ENCODE data around the gene YEATS4. TPM values are rescaled to one million over a fixed set of nuclear protein-coding genes. Genes with fewer than 3 reads are reported as not detected.
A peak's percentile ranks its signal among the peaks of the same experiment; 100 is the strongest.

Gene YEATS4
- total RNA-seq, 1 donor from 2014 or later: 11.1 TPM

- no peak for DNase-seq
Measured at GRCh38 chr12:69392179-69392928, 32.8 kb downstream of the YEATS4 start.

GRCh38 chr12:69396041-69396440, 36.5 kb downstream of the YEATS4 start:
- no peak for DNase-seq

GRCh38 chr12:69396963-69397362, 37.4 kb downstream of the YEATS4 start:
- no peak for DNase-seq

- no peak for DNase-seq
Measured at GRCh38 chr12:69397978-69398377, 38.4 kb downstream of the YEATS4 start.

GRCh38 chr12:69401940-69402339, 42.4 kb downstream of the YEATS4 start:
- DNase-seq: peak; percentile 26

- no peak for DNase-seq
Measured at GRCh38 chr12:69404851-69405565, 45.5 kb downstream of the YEATS4 start.

GRCh38 chr12:69405566-69405865, 46.0 kb downstream of the YEATS4 start:
- no peak for DNase-seq

GRCh38 chr12:69406217-69406616, 46.7 kb downstream of the YEATS4 start:
- DNase-seq: no peak

GRCh38 chr12:69410571-69410970, 51.0 kb downstream of the YEATS4 start:
- DNase-seq: no peak

- no peak for DNase-seq
Measured at GRCh38 chr12:69412655-69413054, 53.1 kb downstream of the YEATS4 start.

- DNase-seq: peak; percentile 96
Measured at GRCh38 chr12:69415471-69416275, 56.1 kb downstream of the YEATS4 start.

GRCh38 chr12:69417231-69417630, 57.7 kb downstream of the YEATS4 start:
- DNase-seq: no peak

- no peak for DNase-seq
Measured at GRCh38 chr12:69417741-69418167, 58.2 kb downstream of the YEATS4 start.

- no peak for DNase-seq
Measured at GRCh38 chr12:69419701-69420100, 60.2 kb downstream of the YEATS4 start.

GRCh38 chr12:69421548-69421947, 62.0 kb downstream of the YEATS4 start:
- DNase-seq: no peak

- no peak for DNase-seq
Measured at GRCh38 chr12:69423037-69423905, 63.7 kb downstream of the YEATS4 start.

- no peak for DNase-seq
Measured at GRCh38 chr12:69425417-69425816, 65.9 kb downstream of the YEATS4 start.

- DNase-seq: no peak
Measured at GRCh38 chr12:69428351-69429073, 69.0 kb downstream of the YEATS4 start.

- DNase-seq: no peak
Measured at GRCh38 chr12:69430942-69431590, 71.5 kb downstream of the YEATS4 start.

GRCh38 chr12:69431591-69432222, 72.2 kb downstream of the YEATS4 start:
- no peak for DNase-seq

Measured in tongue (tissue), 2 donors.